PC-3 (cell line): ENCODE measurements around the gene NSUN3. TPM values are rescaled to one million over a fixed set of nuclear protein-coding genes. Genes with fewer than 3 reads are reported as not detected.

Experiments
- ATAC-seq: fragments of 200-7000 bp; cut with Tn5 transposase; 2 replicates; pipeline ENCODE4 v1.9.1; 2020; ENCODE audit warnings: mild to moderate bottlenecking, moderate library complexity
- BruUV-seq: library from RNA; stranded (reverse); fragments of 400-500 nt; replicated peaks from 2 replicates; lab custom pipeline; 2021; lab: Mats Ljungman, UMichigan
- CTCF ChIA-PET: fragments of 300-600 bp; sonication (Branson Sonifier 250); formaldehyde crosslinking; loops from one replicate; lab custom pipeline; 2022; ENCODE audit warnings: antibody characterized with exemption; lab: Charles Lee
- POLR2A ChIA-PET: fragments of 300-600 bp; sonication (Branson Sonifier 250); formaldehyde crosslinking; loops from one replicate; lab custom pipeline; 2022; ENCODE audit warnings: antibody characterized with exemption; ENCODE audit not compliant: unreplicated experiment; lab: Charles Lee
- DNase-seq: peaks from one replicate; pipeline ENCODE4 v3.0.0-alpha.2; 2015
- H2AFZ ChIP-seq: fragments of 300-600 bp; sonication (generic); 2 replicates; pipeline ENCODE4 v1.6.0; 2016; ENCODE audit warnings: antibody characterized with exemption, low read length
- H3F3A ChIP-seq: fragments of 300-600 bp; sonication (generic); one replicate; pipeline ENCODE4 v1.6.0; 2017; ENCODE audit warnings: antibody characterized with exemption, low read length, control low read depth, mild to moderate bottlenecking; ENCODE audit not compliant: unreplicated experiment
- H3K27ac ChIP-seq: fragments of 300-600 bp; sonication (generic); 2 replicates; pipeline ENCODE4 v1.5.1; 2016; ENCODE audit warnings: mild to moderate bottlenecking, low read length
- H3K27me3 ChIP-seq: fragments of 300-600 bp; sonication (generic); 2 replicates; pipeline ENCODE4 v1.6.1; 2016; ENCODE audit warnings: low read length, mixed read lengths
- H3K36me3 ChIP-seq: fragments of 300-600 bp; sonication (generic); 2 replicates; pipeline ENCODE4 v1.6.1; 2016; ENCODE audit warnings: low read depth, mixed run types, low read length, mixed read lengths
- H3K4me1 ChIP-seq: fragments of 300-600 bp; sonication (generic); 2 replicates; pipeline ENCODE4 v1.5.1; 2016; ENCODE audit warnings: low read length; ENCODE audit not compliant: insufficient read depth
- H3K4me2 ChIP-seq: fragments of 300-600 bp; sonication (generic); 2 replicates; pipeline ENCODE4 v1.6.0; 2016; ENCODE audit warnings: low read length
- H3K4me3 ChIP-seq: fragments of 300-600 bp; sonication (generic); 2 replicates; pipeline ENCODE4 v1.5.1; 2016; ENCODE audit warnings: mild to moderate bottlenecking, low read length, mixed read lengths
- H3K79me2 ChIP-seq: fragments of 300-600 bp; sonication (generic); 2 replicates; pipeline ENCODE4 v1.6.1; 2017; ENCODE audit warnings: low read length, mixed read lengths
- H3K9ac ChIP-seq: fragments of 300-600 bp; sonication (generic); 2 replicates; pipeline ENCODE4 v1.6.0; 2016; ENCODE audit warnings: mild to moderate bottlenecking, low read length
- H3K9me2 ChIP-seq: fragments of 300-600 bp; sonication (generic); replicated peaks from 2 replicates; pipeline ENCODE4 v1.6.1; 2016; ENCODE audit warnings: mixed run types, low read length, mixed read lengths
- H3K9me3 ChIP-seq: fragments of 300-600 bp; sonication (generic); 2 replicates; pipeline ENCODE4 v1.6.1; 2016; ENCODE audit warnings: low read length, mixed read lengths
- H4K20me1 ChIP-seq: fragments of 300-600 bp; sonication (generic); 2 replicates; pipeline ENCODE4 v1.6.1; 2016; ENCODE audit warnings: low read length, mixed read lengths
- EZH2 ChIP-seq: fragments of 300-600 bp; sonication (generic); IDR thresholded peaks from one replicate; pipeline ENCODE4 v1.6.1; 2017; ENCODE audit warnings: antibody characterized with exemption, mild to moderate bottlenecking, low read length; ENCODE audit not compliant: unreplicated experiment
- EZH2phosphoT487 ChIP-seq: fragments of 300-600 bp; sonication (generic); IDR thresholded peaks from 2 replicates; pipeline ENCODE4 v1.6.1; 2018; ENCODE audit warnings: mild to moderate bottlenecking, antibody characterized with exemption, low read length, borderline replicate concordance
- intact Hi-C: fragments of 100-400 bp; cut with micrococcal nuclease; formaldehyde crosslinking; loops from 2 replicates; pipeline ENCODE4 v1.9.0; 2023
- total RNA-seq: library from RNA; depleted of rRNA; stranded (reverse); fragments of >200 nt; gene quantifications from 2 replicates; pipeline ENCODE4 v1.2.3, GENCODE V29; 2014
- TF ChIP-seq, protein P1 (sequence below): fragments of 300-600 bp; sonication (generic); conservative IDR thresholded peaks from 2 replicates; pipeline ENCODE4 v1.5.1; 2017; ENCODE audit warnings: antibody characterized with exemption, low read depth, mild to moderate bottlenecking, low read length

The NSUN3 gene
- total RNA-seq, 1 experiment from 2014 or later: 4.4 TPM

DNA sequence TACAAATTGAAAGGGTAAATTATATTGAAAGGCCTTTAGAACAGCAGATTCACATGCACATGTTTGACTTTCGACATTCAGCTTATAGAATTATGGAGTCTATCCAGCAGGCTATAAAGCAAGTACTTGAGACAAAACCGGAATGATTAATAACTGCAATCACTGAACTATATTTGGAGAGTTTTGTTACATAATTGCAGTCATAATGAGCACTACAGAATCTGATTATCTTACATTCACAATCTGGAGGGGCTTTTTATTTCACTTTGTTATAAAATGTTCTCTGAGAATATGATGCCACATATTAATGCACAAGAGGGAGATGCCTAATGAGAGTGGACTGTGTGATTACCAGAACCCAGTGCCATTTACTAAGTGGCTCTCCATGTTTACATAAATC lies 64.3 kb downstream of the NSUN3 start:
- Histone ChIP-seq H3K4me2 (no peak overlapping the region), H4K20me1 (no peaks in the 10 kb centered on the region), H3K9me2 (no peaks in the 10 kb centered on the region), H3K36me3 (no peaks in the 10 kb centered on the region), H3F3A (no peaks in the 10 kb centered on the region), H3K4me3 (no peak overlapping the region), H2AFZ (no peak overlapping the region), H3K4me1 (no peaks in the 10 kb centered on the region), H3K79me2 (no peaks in the 10 kb centered on the region), H3K9me3 (no peaks in the 10 kb centered on the region), H3K9ac (no peak overlapping the region), H3K27me3 (no peaks in the 10 kb centered on the region), H3K27ac (no peak overlapping the region)
- BruUV-seq: no TSS peak
- no peak for DNase-seq
- intact Hi-C loops: no loop called here
- TF ChIP-seq EZH2phosphoT487: no peak
- POLR2A ChIA-PET: no interaction called here
- CTCF ChIA-PET: no interaction called here
- no peak for ATAC-seq

DNA sequence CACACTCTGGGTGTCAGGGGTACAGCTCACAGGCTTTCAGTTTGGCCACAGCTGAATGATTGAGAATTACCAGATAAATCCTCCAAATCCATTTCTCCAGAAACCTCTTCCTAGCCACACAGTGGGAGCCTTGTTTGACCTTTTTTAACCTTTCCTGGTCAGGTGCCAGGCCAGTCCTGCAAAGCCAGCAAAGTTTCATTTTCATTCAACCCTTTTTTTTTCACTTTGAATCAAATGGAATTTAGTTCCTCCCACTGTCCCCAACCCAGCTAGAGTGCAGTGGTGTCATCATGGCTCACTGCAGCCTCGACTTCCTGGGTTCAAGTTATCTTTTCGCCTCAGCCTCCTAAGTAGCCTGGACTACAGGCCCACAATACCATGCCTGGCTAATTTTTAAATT lies 67.8 kb downstream of the NSUN3 start:
- Histone ChIP-seq H2AFZ (no peak overlapping the region), H3K9ac (no peak overlapping the region), H3K79me2 (no peaks in the 10 kb centered on the region), H3K9me3 (no peaks in the 10 kb centered on the region), H3K36me3 (no peaks in the 10 kb centered on the region), H4K20me1 (no peaks in the 10 kb centered on the region), H3F3A (no peaks in the 10 kb centered on the region), H3K27me3 (no peaks in the 10 kb centered on the region), H3K27ac (no peak overlapping the region), H3K4me1 (no peaks in the 10 kb centered on the region), H3K4me2 (no peak overlapping the region), H3K9me2 (no peaks in the 10 kb centered on the region), H3K4me3 (no peak overlapping the region)
- DNase-seq (no peak), ATAC-seq (no peak)
- ChIA-PET CTCF (no interaction called here), POLR2A (no interaction called here)
- intact Hi-C loops: no loop called here
- TF ChIP-seq EZH2 (no peak), EZH2phosphoT487 (no peak)
- TF ChIP-seq, protein P1, sequence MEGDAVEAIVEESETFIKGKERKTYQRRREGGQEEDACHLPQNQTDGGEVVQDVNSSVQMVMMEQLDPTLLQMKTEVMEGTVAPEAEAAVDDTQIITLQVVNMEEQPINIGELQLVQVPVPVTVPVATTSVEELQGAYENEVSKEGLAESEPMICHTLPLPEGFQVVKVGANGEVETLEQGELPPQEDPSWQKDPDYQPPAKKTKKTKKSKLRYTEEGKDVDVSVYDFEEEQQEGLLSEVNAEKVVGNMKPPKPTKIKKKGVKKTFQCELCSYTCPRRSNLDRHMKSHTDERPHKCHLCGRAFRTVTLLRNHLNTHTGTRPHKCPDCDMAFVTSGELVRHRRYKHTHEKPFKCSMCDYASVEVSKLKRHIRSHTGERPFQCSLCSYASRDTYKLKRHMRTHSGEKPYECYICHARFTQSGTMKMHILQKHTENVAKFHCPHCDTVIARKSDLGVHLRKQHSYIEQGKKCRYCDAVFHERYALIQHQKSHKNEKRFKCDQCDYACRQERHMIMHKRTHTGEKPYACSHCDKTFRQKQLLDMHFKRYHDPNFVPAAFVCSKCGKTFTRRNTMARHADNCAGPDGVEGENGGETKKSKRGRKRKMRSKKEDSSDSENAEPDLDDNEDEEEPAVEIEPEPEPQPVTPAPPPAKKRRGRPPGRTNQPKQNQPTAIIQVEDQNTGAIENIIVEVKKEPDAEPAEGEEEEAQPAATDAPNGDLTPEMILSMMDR: no peak
- BruUV-seq: no TSS peak

DNA sequence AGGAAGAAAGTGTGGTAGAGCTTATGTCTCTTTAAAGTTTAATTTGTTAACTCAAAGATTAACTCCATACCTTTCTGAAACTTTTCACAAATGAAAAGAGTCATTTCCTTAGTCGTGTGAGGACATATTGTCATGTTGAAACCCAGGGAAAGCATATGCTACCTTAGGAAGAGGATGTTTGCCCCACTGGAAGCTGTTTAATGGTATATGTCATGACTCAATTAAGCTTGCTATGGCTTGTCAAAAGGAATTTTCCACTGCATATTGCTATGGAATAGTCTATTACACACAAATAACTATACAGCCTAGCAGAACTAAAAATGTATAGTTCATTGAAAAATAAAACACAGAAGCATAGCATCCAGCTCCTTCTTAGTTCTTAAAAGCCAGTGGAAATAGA lies 69.9 kb downstream of the NSUN3 start:
- Histone ChIP-seq H3K9ac (no peak overlapping the region), H3K4me3 (no peak overlapping the region), H4K20me1 (no peaks in the 10 kb centered on the region), H3K27me3 (no peaks in the 10 kb centered on the region), H3K79me2 (no peaks in the 10 kb centered on the region), H3K36me3 (no peaks in the 10 kb centered on the region), H3K4me2 (no peak overlapping the region), H2AFZ (no peak overlapping the region), H3K9me3 (no peaks in the 10 kb centered on the region), H3K4me1 (no peaks in the 10 kb centered on the region), H3F3A (no peaks in the 10 kb centered on the region), H3K9me2 (no peaks in the 10 kb centered on the region), H3K27ac (no peak overlapping the region)
- CTCF ChIA-PET: no interaction called here
- intact Hi-C loops: no loop called here
- TF ChIP-seq EZH2 (no peak), EZH2phosphoT487 (no peak)
- TF ChIP-seq, protein P1: no peak
- no TSS peak for BruUV-seq
- POLR2A ChIA-PET: no interaction called here
- ATAC-seq: no peak
- DNase-seq: no peak
